ENCODE data around the gene MTARC2.

GRCh38 chr1:220797044-220797443 lies 48.9 kb downstream of the MTARC2 start:
- TF ChIP-seq POLR2AphosphoS5 (IDR thresholded peaks at IDR 0.05) (no peak), CTCF (IDR thresholded peaks at IDR 0.05) (no peak), EP300 (IDR thresholded peaks at IDR 0.05) (no peak)

All from stomach (tissue), 4 donors.